Measurements from ENCODE around the gene EIPR1.

Gene EIPR1

DNA sequence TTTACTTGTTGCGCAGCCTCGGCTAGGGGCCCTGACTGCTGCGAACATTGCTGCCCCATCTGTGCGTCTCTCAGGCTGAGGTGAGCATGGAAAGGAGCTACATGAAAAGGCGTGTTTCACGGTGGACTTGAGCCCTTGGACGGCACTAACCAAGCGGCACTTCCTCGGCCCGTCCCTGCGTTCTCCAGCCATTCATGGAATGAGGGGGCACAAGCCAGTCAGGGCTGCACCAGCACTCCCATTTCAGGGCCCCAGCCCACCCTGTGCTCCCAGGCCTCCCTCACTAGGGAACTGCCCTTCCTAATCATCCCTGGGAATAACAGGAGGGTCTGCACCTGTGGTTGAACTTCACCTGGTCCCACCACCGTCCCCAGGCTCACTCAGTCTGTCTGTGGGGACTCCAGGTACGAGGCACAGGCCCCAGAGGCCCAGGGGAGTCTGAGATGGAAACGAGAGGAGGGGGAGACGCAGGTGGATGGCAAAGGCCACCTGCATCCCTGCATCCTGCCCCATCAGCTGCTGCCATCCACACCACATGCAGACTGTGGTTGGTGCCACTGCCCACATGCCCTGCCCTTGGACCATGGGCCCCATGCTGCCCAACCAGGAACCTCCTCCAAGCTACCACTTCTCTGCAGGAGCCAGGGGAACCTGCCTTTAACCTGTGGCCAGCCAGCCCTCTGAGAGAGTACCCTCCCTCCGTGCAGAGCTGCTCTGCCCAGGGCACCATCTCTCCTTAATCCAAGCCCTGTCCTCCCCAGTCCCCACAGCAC, 99.7 kb downstream of the EIPR1 start:
- no peak for DNase-seq

DNA sequence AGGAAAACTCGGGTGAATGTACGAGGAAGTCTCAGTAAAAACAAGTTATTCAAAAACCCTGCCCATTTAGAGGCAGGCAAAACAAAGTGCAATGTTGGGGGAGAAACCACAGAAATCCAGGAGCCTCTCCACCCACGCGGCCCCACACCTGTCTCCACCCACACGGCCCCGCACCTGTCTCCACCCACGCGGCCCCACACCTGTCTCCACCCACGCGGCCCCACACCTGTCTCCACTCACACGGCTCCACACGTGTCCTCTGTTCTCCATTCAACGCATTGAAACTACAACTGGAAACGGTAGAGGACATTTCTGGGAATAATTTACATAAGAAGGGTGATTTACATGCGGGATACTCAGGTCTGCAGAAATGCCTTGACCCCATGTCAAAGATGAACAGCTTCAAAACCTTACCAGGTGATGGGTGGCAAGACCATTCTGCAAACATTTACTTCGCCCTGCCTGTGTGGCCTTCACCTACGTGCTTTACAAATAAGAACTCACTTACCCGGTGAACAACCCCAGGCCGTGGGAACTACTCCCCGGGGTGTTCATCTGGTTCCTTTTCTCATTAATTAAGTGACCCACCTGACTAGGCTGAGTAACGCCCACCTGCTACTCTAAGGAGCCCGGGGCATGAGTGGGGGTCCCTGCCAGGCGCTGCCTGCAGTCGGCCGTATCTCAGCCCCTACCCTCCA, 100.4 kb downstream of the EIPR1 start:
- no peak for DNase-seq

DNA sequence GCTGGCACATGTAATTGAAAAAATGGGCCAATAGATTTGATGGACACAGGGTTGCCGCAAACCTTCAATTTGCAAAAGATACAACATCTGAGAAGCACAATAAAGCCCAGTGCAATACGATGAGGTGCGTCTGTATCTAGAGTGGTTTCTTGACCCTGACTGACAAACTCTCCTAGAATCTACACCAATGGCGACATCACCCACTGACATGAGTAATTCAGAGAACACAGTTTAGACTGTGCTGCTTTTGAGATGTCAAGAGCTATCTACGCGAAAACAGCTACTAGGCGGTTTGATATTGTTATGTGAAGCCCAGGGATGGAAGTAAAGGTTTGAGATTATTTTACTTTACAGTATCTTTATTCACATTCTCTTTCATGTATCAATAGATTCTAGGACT, 104.9 kb downstream of the EIPR1 start:
- no peak for DNase-seq

DNA sequence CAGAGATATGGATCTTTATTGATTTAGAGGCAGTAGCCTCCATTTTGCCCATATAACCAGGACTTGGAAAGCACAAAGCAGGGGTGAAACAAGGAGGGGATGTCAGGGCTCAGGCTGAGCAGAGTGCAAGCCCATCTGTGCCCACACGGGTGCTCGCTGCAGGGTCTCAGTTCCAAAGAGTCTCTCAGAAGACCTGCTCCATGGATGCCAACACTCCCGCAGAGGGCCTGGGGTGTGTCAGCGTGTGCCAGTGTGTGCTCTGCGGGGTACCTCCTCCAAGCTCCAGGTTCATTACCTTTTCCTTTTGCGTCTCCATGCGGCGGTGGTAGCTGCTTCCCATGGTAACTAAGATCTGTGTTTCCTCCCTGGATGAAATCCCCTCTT, 107.5 kb downstream of the EIPR1 start:
- no peak for DNase-seq

DNA sequence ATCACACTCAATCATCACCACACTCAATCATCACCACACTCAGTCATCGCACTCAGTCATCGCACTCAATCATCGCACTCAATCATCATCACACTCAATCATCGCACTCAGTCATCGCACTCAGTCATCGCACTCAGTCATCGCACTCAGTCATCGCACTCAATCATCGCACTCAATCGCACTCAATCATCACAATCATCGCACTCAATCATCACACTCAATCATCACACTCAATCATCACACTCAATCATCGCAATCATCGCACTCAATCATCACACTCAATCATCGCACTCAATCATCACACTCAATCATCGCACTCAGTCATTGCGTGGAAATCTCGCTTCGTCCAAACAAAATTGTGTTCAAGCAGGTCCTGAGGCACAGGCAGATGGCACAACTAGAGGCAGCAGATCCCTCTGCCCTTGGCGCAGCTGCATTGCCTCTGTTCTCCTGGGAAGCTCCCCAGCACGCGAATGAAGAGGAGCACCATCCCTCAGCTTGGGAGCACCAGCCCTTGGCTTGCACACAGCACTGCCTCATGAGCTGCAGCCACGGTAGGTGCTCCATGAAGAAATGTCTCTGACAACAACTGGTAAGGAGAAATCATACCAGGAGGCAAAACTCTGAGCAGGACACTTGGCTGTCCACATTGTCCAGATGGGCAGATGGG, 108.1 kb downstream of the EIPR1 start:
- DNase-seq = no peak

DNA sequence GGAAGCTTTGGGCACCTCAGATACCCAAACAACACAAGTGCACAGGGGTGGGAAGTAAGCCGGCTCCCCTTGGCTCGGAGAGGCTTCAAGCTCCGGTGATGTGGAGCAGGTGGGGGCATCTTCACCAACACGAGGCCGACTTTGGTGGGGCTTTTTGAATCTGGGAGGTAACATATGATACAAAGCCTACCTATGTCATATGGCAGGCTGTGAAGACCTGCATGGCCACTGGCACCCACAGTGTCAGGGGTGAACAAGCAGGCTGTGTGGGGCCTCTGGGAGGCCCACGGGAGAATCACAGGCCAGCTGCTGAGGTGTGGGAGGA, 109.0 kb downstream of the EIPR1 start:
- no peak for DNase-seq

DNA sequence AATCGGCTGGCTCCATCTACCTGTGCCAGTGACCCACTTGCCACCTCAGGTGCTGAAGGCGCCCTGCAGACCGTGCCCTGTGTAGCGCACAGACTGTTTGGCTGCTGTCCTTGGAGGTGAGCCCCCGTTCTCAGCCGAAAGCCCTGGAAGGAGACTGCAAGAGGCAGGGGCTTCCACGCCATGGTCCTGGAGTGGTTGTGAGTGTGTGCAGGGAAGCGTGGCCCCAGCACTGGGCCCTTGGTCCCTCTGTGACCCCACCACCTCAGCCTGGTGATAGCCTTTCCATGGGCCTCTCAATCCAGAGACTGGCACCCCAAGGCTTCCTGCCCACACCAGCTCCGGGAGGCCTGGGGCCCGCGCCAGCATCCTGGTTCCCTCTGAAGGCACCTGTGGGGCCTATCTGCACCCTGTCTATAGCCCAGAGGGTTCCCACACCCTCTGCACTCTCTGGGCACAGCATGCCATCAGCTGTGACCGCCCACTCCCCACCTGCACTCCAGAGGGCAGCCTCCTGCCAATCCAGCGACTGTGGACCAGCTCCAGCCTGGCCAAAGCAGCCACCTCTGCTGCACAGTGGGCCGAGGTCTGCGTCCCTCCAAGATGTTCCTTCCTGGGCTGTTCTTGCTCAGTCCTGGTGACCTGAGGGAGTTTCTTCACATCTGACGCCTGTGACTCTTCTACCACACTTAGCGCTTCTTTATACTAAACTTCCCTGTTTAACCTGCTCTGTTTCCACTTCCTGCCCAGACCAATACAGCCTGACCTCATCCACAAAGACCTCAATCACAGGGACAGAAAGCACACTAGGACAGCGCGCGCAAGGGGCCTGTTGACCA, 109.5 kb downstream of the EIPR1 start:
- DNase-seq = no peak

DNA sequence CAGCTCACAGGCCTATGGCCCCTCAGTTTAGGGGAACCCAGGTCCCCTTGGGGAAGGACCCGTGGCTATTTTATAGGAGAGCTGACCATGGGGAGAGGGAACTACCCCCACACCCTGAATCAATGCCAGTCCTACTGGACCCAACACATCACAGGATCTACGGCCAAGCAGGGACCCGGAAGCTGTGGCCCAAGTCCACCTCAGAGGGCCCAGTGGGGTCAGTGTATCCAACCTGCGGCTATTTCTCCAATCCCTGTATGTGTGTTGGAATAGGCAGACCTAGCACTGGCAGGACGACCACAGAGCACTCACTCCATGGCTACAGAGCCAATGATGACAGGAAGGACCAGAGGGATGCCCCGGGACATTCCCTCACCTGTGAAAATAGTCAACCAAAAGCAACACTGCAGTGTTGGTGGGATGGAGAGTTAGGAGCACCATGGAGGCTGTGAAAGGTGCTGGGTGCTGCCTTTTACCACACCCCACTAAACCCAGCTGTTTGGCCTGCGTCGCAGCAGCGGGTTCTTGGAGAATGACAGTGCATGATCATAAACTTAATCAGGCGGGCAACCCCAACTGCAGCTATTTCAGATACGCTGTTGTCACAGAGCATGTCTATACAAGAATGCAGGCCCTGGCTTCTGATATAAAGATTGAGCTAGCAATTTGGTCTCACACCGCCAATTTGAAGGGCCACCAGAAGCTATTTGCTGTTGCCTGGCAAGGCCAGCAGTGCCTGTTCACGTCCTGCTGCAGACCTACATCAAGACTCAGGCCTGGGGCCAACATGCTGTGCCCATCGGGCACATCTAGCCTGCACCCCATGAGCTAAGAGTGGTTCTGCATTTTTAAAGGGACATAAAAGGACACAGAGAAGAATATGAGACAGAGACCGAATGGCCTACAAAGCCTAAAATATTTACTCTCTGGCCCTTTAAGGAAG, 110.4 kb downstream of the EIPR1 start:
- DNase-seq = no peak

DNA sequence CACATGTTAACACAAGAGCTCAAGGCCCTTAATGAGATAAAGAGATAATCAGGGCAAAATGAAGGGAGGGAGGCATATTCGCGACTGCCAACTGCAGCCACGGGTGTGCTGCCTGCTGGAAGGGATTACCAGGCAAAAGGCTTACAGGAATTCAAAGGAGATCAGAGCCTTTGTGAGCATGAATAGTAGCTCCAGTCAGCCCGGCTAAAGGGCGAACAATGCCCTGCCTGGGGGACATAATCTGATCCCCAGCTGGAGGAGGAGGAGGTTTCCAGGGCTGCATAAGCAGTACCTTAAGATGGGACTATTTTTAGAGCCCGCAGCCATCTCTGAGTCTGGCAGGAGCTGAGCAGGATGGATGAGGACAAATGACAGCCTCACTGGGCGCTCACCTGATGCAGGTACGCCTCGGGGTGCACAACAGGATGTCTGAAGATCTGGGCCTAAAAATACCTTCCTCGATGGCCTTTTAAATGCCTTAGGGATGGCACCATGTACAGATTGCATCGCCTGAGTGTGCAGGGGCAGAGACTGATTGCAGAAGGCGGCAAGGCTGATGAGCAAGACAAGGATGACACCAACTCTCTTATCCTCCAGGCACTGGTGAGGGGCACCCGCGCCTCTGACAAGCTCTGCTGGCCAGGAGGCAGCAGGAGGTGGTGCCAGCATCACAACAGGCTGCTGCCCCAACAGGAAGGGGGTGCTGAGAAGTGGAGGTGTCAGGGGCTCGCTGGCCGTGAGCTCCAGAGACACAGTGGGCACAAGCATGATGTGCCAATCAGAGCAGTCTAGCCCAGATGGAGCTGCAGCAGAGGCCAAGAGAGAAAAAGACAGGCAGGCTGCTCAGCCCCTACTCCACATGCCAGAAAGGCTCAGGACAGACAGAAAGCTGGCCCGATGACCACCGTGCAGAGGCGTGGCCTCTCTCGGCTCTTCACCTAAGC, 111.4 kb downstream of the EIPR1 start:
- peak in 5 of 56 donors; percentile 37 to 48 (median 37) for DNase-seq

DNA sequence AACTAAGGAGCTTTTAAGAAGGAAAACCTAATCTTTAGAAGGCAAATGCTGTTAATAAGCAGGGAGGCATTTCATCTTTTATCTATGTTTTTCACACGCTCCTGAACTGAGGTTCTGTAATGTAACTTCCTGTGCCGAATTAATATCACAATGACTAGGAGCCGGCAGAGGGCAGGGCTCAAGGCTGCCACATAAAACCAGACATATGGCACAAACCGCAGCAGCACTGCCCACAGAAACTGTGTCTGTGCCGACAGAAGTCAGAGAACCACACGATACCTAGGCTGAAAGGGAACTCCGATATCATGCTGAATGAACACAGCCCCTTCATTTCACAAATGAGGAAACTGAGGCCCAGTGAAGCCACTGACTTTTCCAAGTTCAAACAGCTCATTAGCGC, 112.1 kb downstream of the EIPR1 start:
- DNase-seq = no peak

DNA sequence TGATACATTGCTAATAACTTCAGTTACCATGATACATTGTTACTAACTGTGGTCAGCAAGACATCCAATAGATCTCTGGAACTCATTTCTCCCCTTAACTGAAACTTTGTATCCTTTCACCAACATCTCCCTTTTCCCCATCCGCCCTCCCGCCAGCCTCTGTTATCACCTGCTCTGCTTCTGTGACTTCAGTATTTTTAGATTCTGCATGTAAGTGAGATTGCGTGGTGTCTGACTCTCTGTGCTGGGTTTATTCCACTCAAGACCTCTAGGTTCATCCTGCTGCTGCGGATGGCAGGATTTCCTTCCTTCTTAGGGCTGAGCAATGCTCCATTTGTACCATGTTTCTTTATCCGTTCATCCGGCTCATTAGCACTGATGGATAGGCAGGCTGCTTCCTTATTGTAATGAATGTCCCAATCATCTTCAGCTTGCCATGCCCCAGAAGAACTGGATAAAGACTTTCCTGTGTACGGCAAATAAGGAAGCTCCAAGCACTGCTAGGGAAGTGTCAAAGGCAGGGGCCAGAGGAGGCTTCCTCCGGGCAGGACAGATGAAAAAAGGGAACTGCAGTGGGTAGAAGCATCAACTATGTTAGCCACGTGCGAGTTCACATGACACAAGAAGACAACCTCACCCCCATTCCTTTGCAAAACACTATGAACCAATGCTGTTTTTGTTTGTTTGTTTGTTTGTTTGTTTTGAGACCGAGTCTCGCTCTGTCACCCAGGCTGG, 113.4 kb downstream of the EIPR1 start:
- peak in 10 of 56 donors; percentile 14 to 60 (median 32) for DNase-seq

DNA sequence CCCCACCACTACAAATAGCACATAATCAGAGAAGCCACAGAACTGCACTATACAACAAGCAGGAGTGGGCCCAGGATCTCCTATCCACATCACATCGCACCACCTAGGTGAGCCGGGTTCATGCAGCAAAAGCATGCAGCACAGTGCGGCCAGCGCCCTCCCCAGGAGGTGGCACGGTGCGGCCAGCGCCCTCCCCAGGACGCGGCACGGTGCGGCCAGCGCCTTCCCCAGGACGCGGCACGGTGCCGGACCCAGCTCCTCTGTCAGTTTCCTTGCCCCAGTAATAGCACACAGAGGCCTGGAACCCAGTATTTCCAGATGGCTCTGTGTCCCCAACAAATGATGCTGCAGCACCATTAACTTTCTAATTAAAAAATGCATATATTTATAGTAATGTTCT, 114.1 kb downstream of the EIPR1 start:
- DNase-seq = no peak

DNA sequence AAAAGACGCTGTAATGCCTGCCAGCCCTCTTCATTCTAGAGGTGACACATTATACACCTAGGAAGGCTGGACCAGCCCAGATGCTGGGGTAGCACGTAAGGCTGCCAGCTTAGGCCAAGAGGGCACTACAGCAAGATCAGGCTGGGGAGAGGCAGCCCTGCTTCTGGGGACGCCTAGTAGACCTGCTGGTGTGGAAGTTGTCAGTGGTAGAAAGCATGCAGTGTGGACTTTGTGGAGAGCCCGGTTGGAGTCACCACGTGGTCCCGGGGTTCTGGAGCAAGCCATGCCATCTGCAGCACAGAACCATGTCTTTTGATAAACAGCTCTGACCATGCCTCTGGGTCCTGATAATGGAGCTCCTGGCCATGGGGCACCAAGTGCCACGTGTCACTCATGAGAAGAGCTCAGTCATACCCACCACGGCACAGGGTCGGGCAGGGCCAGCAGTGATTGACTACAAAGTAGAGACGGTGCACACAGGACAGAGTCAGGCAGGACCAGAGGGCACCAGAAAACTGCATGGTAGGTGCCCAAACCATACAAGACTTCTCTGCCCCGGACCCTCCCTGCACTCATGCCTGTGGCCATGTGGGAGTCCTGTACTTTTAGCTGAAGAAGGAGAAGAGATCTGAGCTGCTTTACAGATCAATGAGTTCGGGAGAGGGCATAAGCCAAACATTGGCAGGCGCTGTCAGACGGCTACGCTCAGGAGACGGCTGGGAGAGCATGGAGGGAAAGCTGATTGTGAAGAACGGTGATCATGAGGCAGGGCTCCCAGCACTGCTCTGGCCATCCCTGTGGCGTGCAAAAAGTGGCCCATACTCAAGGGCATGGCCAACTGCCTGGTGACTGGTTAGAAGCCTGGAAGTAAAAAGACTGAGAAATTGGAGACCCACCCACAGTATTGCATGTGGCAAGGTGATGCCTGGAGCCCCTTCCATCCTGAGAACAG, 114.9 kb downstream of the EIPR1 start:
- no peak for DNase-seq

DNA sequence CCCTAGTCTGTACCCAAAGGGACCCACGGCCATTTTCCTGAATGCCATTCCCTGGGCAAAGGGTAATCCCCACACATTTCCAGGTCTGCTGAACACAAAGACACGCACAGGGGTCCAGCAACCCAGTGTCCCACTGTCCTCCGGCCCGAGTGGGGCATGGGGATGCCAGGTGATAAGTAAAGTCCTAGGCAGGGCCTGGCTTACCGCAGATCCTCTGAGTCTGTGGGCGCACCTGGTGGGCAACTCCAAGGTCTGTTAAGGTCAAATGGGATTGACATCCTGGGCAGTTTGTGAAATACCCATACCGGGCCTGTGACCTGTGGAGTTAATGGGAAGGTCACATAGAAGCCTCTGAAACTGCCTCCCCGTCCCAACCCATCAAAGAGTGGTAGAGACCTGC, 116.1 kb downstream of the EIPR1 start:
- no peak for DNase-seq

DNA sequence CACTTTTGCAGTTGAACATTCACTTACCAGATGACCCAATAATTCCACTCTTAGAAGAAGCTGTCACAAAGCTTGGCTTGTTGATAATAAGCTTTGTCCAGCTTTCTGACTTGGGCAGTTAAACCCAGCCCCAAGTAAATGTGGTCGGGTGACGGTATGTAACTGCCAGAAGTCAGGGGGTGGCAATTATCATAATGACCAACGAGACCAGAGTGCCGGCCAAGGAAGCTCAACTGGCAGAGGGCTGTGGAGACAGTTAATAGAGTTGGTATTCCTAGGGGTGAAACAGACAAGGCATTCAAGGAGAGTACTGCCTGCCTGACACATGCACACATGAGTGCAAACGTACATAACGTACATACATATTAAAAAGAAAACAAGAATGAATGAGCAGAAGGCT, 116.7 kb downstream of the EIPR1 start:
- DNase-seq = no peak

DNA sequence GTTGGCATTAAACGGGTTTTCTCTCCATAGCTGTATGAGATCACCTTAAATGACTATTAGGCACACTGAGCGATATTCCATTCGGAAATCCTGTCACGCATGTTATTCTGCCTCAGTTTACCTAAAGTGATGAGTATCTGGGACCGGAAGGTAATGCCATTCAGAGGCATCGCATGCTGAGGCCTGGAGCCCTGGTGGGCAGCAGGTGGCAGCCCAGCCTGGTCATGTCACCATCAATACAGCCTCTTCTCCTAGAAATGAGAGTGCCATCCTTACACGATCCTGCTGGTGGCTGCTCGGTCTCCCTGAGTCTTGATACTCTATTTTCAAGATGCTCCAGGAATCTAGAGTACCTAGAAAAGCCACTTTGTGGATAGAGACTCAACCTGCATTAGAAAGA, 119.8 kb downstream of the EIPR1 start:
- peak in 6 of 56 donors; percentile 6 to 20 (median 14) for DNase-seq

DNA sequence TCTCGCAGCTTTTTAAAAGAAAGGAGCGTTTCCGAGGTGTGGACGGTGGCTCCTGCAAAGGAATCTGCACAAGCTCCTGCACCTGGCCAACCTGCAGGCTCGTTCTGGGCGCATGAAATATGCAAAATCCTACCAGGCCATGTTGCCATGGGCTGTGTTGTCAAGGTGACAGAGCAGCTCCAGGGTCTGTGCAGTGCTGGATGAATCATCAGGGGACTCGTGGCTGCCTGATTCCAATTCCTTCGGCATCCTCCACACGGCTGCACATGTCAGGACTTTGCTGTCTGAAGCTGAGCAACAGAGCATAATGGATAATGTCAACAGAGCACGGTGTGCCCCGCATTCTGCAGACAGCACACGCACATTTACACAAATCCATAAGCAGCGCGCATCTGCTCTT, 120.5 kb downstream of the EIPR1 start:
- peak in 34 of 56 donors; percentile 17 to 84 (median 54) for DNase-seq
